Measurements from ENCODE around the gene PTBP2.

PTBP2 gene

GRCh38 chr1:96820671-96821070 is 99.1 kb downstream of the PTBP2 start:
- no peak overlapping the region for H2BK12ac ChIP-seq (ENCODE audit: low read length)
- no peak for DNase-seq
- H4K91ac ChIP-seq (ENCODE audit: low read depth, low read length) = no peak overlapping the region
- no peak overlapping the region for H4K12ac ChIP-seq (ENCODE audit: low read depth, low read length)
- H3K79me1 ChIP-seq (ENCODE audit: low read length) = no peaks in the 10 kb centered on the region
- no peak overlapping the region for H2BK120ac ChIP-seq (ENCODE audit: insufficient read depth, low read length, poor library complexity)
- H3K23ac ChIP-seq (ENCODE audit: low read length) = no peak overlapping the region
- H3K4me3 ChIP-seq (ENCODE audit: low read depth, low read length) = no peak overlapping the region
- no peak overlapping the region for H2AK5ac ChIP-seq (ENCODE audit: low read length)
- no peak overlapping the region for H3K9ac ChIP-seq (ENCODE audit: low read length)
- no peak overlapping the region for H3K18ac ChIP-seq (ENCODE audit: low read length)
- H3K36me3 ChIP-seq (ENCODE audit: control insufficient read depth in 1 of 2, insufficient read depth in 2 of 2, low read length in 2 of 2) = peaks cover 0 to 2% of the 10 kb centered on the region in 2 experiments
- H2BK5ac ChIP-seq (ENCODE audit: low read depth, low read length, poor library complexity) = no peak overlapping the region
- no peaks in the 10 kb centered on the region for H3K79me2 ChIP-seq (ENCODE audit: control insufficient read depth, insufficient read depth, low read length, poor library complexity)
- WGBS (ENCODE audit: extremely low coverage, insufficient coverage, insufficient read length) = no CpG with 5 or more reads among the region's 1 CpG
- no peaks in the 10 kb centered on the region for H3K4me1 ChIP-seq (ENCODE audit: control insufficient read depth in 1 of 2, insufficient read depth in 2 of 2, low read length in 2 of 2)
- H3K14ac ChIP-seq (ENCODE audit: low read length) = no peak overlapping the region
- H4K8ac ChIP-seq (ENCODE audit: low read depth, low read length) = no peak overlapping the region
- no peaks in the 10 kb centered on the region for H3K27me3 ChIP-seq (ENCODE audit: insufficient read depth, low read length)
- H3K9me3 ChIP-seq (ENCODE audit: insufficient read depth, low read depth, low read length) = no peaks in the 10 kb centered on the region
- H3K4ac ChIP-seq (ENCODE audit: low read depth, low read length) = no peak overlapping the region
- no peak overlapping the region for H3K4me2 ChIP-seq (ENCODE audit: low read length)
- no peak overlapping the region for H3K27ac ChIP-seq (ENCODE audit: low read depth, low read length)
- no peak overlapping the region for H2AFZ ChIP-seq (ENCODE audit: insufficient read depth, low read length, poor library complexity)

GRCh38 chr1:96825231-96825630 is 103.6 kb downstream of the PTBP2 start:
- H2BK120ac ChIP-seq (ENCODE audit: insufficient read depth, low read length, poor library complexity) = no peak overlapping the region
- H3K23ac ChIP-seq (ENCODE audit: low read length) = no peak overlapping the region
- no peaks in the 10 kb centered on the region for H3K79me1 ChIP-seq (ENCODE audit: low read length)
- H2AK5ac ChIP-seq (ENCODE audit: low read length) = no peak overlapping the region
- no peak overlapping the region for H3K27ac ChIP-seq (ENCODE audit: low read depth, low read length)
- H3K79me2 ChIP-seq (ENCODE audit: control insufficient read depth, insufficient read depth, low read length, poor library complexity) = no peaks in the 10 kb centered on the region
- no peak overlapping the region for H3K4me2 ChIP-seq (ENCODE audit: low read length)
- H3K9ac ChIP-seq (ENCODE audit: low read length) = no peak overlapping the region
- no peak overlapping the region for H3K4ac ChIP-seq (ENCODE audit: low read depth, low read length)
- no peaks in the 10 kb centered on the region for H3K27me3 ChIP-seq (ENCODE audit: insufficient read depth, low read length)
- no peaks in the 10 kb centered on the region for H3K9me3 ChIP-seq (ENCODE audit: insufficient read depth, low read depth, low read length)
- H3K14ac ChIP-seq (ENCODE audit: low read length) = no peak overlapping the region
- H3K36me3 ChIP-seq (ENCODE audit: control insufficient read depth in 1 of 2, insufficient read depth in 2 of 2, low read length in 2 of 2) = peaks cover 0 to 2% of the 10 kb centered on the region in 2 experiments
- no peak overlapping the region for H2BK5ac ChIP-seq (ENCODE audit: low read depth, low read length, poor library complexity)
- H4K8ac ChIP-seq (ENCODE audit: low read depth, low read length) = no peak overlapping the region
- no peaks in the 10 kb centered on the region for H3K4me1 ChIP-seq (ENCODE audit: control insufficient read depth in 1 of 2, insufficient read depth in 2 of 2, low read length in 2 of 2)
- H4K12ac ChIP-seq (ENCODE audit: low read depth, low read length) = no peak overlapping the region
- WGBS (ENCODE audit: extremely low coverage, insufficient coverage, insufficient read length) = no CpG with 5 or more reads among the region's 1 CpG
- H4K91ac ChIP-seq (ENCODE audit: low read depth, low read length) = no peak overlapping the region
- no peak overlapping the region for H2AFZ ChIP-seq (ENCODE audit: insufficient read depth, low read length, poor library complexity)
- no peak for DNase-seq
- H2BK12ac ChIP-seq (ENCODE audit: low read length) = no peak overlapping the region
- no peak overlapping the region for H3K4me3 ChIP-seq (ENCODE audit: low read depth, low read length)
- no peak overlapping the region for H3K18ac ChIP-seq (ENCODE audit: low read length)

DNA sequence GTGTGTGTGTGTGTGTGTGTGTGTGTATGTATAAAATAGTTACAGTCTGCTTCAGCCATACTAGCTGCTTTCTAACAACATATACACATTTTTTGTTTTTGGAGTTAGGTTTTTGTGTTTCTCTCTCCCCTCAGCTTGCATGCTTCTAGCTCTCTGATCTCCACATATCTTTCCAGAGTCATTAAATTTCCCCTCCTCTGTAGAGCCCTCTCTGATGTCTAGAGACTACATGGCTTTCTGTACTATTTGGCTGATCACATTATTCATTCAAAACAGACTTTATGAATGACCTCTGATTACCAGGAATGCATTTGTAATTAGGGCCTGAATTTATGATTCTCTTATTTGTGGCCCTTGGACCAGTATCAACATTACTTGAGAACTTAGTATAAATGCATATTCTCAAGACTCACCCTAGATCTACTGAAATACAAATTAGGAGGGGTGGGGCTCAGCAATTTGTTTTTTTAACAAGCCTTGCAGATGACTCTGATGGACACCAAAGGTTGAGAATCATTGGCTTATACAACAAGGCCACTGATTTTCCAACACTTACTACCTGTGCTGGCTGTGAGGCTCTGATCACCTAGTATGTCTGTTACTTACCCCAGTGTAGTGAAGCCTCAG is 104.5 kb downstream of the PTBP2 start:
- Histone ChIP-seq H3K9me3 (ENCODE audit: insufficient read depth, low read depth, low read length) (no peaks in the 10 kb centered on the region), H4K91ac (ENCODE audit: low read depth, low read length) (no peak overlapping the region), H3K79me2 (ENCODE audit: control insufficient read depth, insufficient read depth, low read length, poor library complexity) (no peaks in the 10 kb centered on the region), H2AFZ (ENCODE audit: insufficient read depth, low read length, poor library complexity) (no peak overlapping the region), H2BK5ac (ENCODE audit: low read depth, low read length, poor library complexity) (no peak overlapping the region), H2BK120ac (ENCODE audit: insufficient read depth, low read length, poor library complexity) (no peak overlapping the region), H3K79me1 (ENCODE audit: low read length) (no peaks in the 10 kb centered on the region), H2BK12ac (ENCODE audit: low read length) (no peak overlapping the region), H3K4me1 (ENCODE audit: control insufficient read depth in 1 of 2, insufficient read depth in 2 of 2, low read length in 2 of 2) (no peaks in the 10 kb centered on the region), H3K23ac (ENCODE audit: low read length) (no peak overlapping the region), H3K36me3 (ENCODE audit: control insufficient read depth in 1 of 2, insufficient read depth in 2 of 2, low read length in 2 of 2) (peaks cover 0 to 2% of the 10 kb centered on the region in 2 experiments), H4K12ac (ENCODE audit: low read depth, low read length) (no peak overlapping the region), H3K27ac (ENCODE audit: low read depth, low read length) (no peak overlapping the region), H3K9ac (ENCODE audit: low read length) (no peak overlapping the region), H4K8ac (ENCODE audit: low read depth, low read length) (no peak overlapping the region), H3K4me3 (ENCODE audit: low read depth, low read length) (no peak overlapping the region), H3K14ac (ENCODE audit: low read length) (no peak overlapping the region), H3K27me3 (ENCODE audit: insufficient read depth, low read length) (no peaks in the 10 kb centered on the region), H3K18ac (ENCODE audit: low read length) (no peak overlapping the region), H2AK5ac (ENCODE audit: low read length) (no peak overlapping the region), H3K4me2 (ENCODE audit: low read length) (no peak overlapping the region), H3K4ac (ENCODE audit: low read depth, low read length) (no peak overlapping the region)
- no peak for DNase-seq

DNA sequence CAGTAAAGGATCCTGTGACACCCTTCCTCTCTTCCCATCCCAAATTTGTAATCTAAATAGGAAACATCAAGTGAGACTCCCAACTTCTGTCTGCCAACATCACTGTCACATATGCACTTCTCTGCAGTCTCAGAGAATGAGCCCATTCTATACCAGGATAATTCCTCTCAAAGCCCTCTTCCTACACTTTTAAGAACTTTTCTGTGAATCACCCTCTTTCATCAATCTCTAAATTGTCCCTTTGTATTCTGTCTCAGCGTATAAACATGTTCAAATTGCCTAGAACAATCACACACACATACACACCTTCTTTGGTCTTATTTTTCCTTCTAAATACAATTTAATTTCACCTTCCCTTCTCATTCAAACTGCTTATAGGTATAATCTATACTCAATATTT is 111.8 kb downstream of the PTBP2 start:
- H4K91ac ChIP-seq (ENCODE audit: low read depth, low read length) = no peak overlapping the region
- WGBS (ENCODE audit: extremely low coverage, insufficient coverage, insufficient read length) = no CpG with 5 or more reads among the region's 1 CpG
- no peak overlapping the region for H3K4me2 ChIP-seq (ENCODE audit: low read length)

More for the DNA sequence above, 111.8 kb downstream of the PTBP2 start:
- Histone ChIP-seq H2BK5ac (ENCODE audit: low read depth, low read length, poor library complexity) (no peak overlapping the region), H3K79me1 (ENCODE audit: low read length) (no peaks in the 10 kb centered on the region), H2BK120ac (ENCODE audit: insufficient read depth, low read length, poor library complexity) (no peak overlapping the region), H3K4me3 (ENCODE audit: low read depth, low read length) (no peak overlapping the region), H3K9me3 (ENCODE audit: insufficient read depth, low read depth, low read length) (no peaks in the 10 kb centered on the region), H3K9ac (ENCODE audit: low read length) (no peak overlapping the region), H3K18ac (ENCODE audit: low read length) (no peak overlapping the region), H2AK5ac (ENCODE audit: low read length) (no peak overlapping the region), H3K36me3 (ENCODE audit: control insufficient read depth in 1 of 2, insufficient read depth in 2 of 2, low read length in 2 of 2) (no peaks in the 10 kb centered on the region), H2BK12ac (ENCODE audit: low read length) (no peak overlapping the region), H3K27ac (ENCODE audit: low read depth, low read length) (no peak overlapping the region), H3K23ac (ENCODE audit: low read length) (no peak overlapping the region), H3K27me3 (ENCODE audit: insufficient read depth, low read length) (no peaks in the 10 kb centered on the region), H3K4me1 (ENCODE audit: control insufficient read depth in 1 of 2, insufficient read depth in 2 of 2, low read length in 2 of 2) (peaks cover 0 to 2% of the 10 kb centered on the region in 2 experiments), H2AFZ (ENCODE audit: insufficient read depth, low read length, poor library complexity) (no peak overlapping the region), H3K79me2 (ENCODE audit: control insufficient read depth, insufficient read depth, low read length, poor library complexity) (no peaks in the 10 kb centered on the region), H4K12ac (ENCODE audit: low read depth, low read length) (no peak overlapping the region), H3K4ac (ENCODE audit: low read depth, low read length) (no peak overlapping the region), H4K8ac (ENCODE audit: low read depth, low read length) (no peak overlapping the region), H3K14ac (ENCODE audit: low read length) (no peak overlapping the region)
- no peak for DNase-seq

Measured in trophoblast cell (in vitro differentiated cells and primary cell).